ENCODE data around the gene RASGRF2.
A peak's percentile ranks its signal among the peaks of the same experiment; 100 is the strongest.

RASGRF2 gene

DNA sequence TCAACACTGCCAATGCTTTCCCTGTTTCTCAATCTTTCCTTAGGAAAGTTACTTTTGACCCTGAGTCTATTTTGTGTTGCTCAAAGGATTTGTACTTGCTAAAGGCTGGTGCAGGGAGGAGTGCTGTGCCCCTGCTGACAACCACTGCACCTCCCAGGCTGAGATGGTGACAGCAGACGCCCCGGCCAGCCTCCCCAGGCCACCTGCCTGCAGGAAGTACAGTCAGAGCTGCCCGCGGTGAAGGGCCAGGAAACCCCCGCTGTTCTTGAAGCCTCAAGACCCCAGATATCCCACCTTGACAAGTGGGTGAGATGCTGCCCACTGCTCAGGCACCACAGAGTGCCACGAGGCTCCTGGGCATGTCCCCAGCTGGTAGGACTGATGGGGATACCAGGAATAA, 228.8 kb downstream of the RASGRF2 start:
- Histone ChIP-seq H3K36me3 (no peaks in the 10 kb centered on the region), H3K27ac (no peak overlapping the region), H3K4me3 (no peak overlapping the region), H3K27me3 (no peaks in the 10 kb centered on the region), H3K9me3 (no peaks in the 10 kb centered on the region), H3K4me1 (no peaks in the 10 kb centered on the region)
- TF ChIP-seq CTCF (IDR thresholded peaks at IDR 0.05): no peak
- no peak for DNase-seq
- intact Hi-C loops (cut with DNase I; ENCODE audit: low total_unique reads): no loop called here

GRCh38 chr5:81189875-81190498, 229.8 kb downstream of the RASGRF2 start:
- no peak for TF ChIP-seq CTCF (IDR thresholded peaks at IDR 0.05)
- Histone ChIP-seq H3K4me1 (peaks cover 0 to 2% (median 0%) of the 10 kb centered on the region in 4 donors), H3K9me3 (no peaks in the 10 kb centered on the region), H3K27ac (no peak overlapping the region), H3K36me3 (no peaks in the 10 kb centered on the region), H3K4me3 (no peak overlapping the region), H3K27me3 (no peaks in the 10 kb centered on the region)
- no peak for DNase-seq
- intact Hi-C loops (cut with DNase I; ENCODE audit: low total_unique reads): no loop called here

- peaks cover 0 to 10% (median 6%) of the 10 kb centered on the region in 4 donors for H3K4me1 ChIP-seq
- no peak overlapping the region for H3K27ac ChIP-seq
- H3K4me3 ChIP-seq: no peak overlapping the region
- no peaks in the 10 kb centered on the region for H3K9me3 ChIP-seq
- no peak for TF ChIP-seq CTCF (IDR thresholded peaks at IDR 0.05)
- H3K27me3 ChIP-seq: no peaks in the 10 kb centered on the region
- no peak for DNase-seq
- H3K36me3 ChIP-seq: no peaks in the 10 kb centered on the region
- intact Hi-C loops (cut with DNase I; ENCODE audit: low total_unique reads): no loop called here
Measured at GRCh38 chr5:81191726-81192372, 231.7 kb downstream of the RASGRF2 start.

GRCh38 chr5:81192373-81192750, 232.2 kb downstream of the RASGRF2 start:
- no peak for TF ChIP-seq CTCF (IDR thresholded peaks at IDR 0.05)
- Histone ChIP-seq H3K9me3 (no peaks in the 10 kb centered on the region), H3K36me3 (no peaks in the 10 kb centered on the region), H3K27me3 (no peaks in the 10 kb centered on the region), H3K4me3 (no peak overlapping the region), H3K27ac (no peak overlapping the region), H3K4me1 (peaks cover 0 to 10% (median 6%) of the 10 kb centered on the region in 4 donors)
- no peak for DNase-seq
- intact Hi-C loops (cut with DNase I; ENCODE audit: low total_unique reads): no loop called here

- Histone ChIP-seq H3K4me1 (peaks cover 0 to 10% (median 6%) of the 10 kb centered on the region in 4 donors), H3K27me3 (no peaks in the 10 kb centered on the region), H3K9me3 (no peaks in the 10 kb centered on the region), H3K27ac (no peak overlapping the region), H3K4me3 (peak overlapping the region in 1 of 2 donors; percentile 10), H3K36me3 (no peaks in the 10 kb centered on the region)
- TF ChIP-seq CTCF (IDR thresholded peaks at IDR 0.05): peak; percentile 75 to 89
- DNase-seq: peak; percentile 66 to 85
- intact Hi-C loops (cut with DNase I; ENCODE audit: low total_unique reads): no loop called here
Measured at GRCh38 chr5:81194633-81195334, 234.6 kb downstream of the RASGRF2 start.

Measured in tibial artery (tissue), 4 donors.